GM12878 (cell line): ENCODE data around the gene LIX1L. TPM values are rescaled to one million over a fixed set of nuclear protein-coding genes. Genes with fewer than 3 reads are reported as not detected.

Experiments used
- ATAC-seq: fragments of 200-7000 bp; cut with Tn5 transposase; 3 replicates; pipeline ENCODE4 v1.9.1; 2020; ENCODE audit warnings: mild to moderate bottlenecking, moderate library complexity
- BruUV-seq: library from RNA; stranded (reverse); fragments of 400-500 nt; replicated peaks from 2 replicates; lab custom pipeline; 2021; lab: Mats Ljungman, UMichigan
- CTCF ChIA-PET: fragments of 300-600 bp; sonication (Branson Sonifier 250); formaldehyde crosslinking; extraction: SDS; loops from one replicate; lab custom pipeline; 2021; ENCODE audit warnings: inconsistent platforms; lab: Yijun Ruan, JAX
- POLR2A ChIA-PET: fragments of 350-600 bp; formaldehyde crosslinking; extraction: SDS; loops from one replicate; lab custom pipeline; 2021; ENCODE audit warnings: inconsistent platforms; lab: Charles Lee
- RAD21 ChIA-PET: fragments of 300-600 bp; sonication (Branson Sonifier 250); formaldehyde crosslinking; loops from one replicate; lab custom pipeline; 2023; ENCODE audit warnings: antibody characterized with exemption; ENCODE audit not compliant: unreplicated experiment; lab: Charles Lee
- SMC1A ChIA-PET: fragments of 300-600 bp; sonication (Branson Sonifier 250); formaldehyde crosslinking; loops from one replicate; lab custom pipeline; 2023; ENCODE audit not compliant: unreplicated experiment, uncharacterized antibody; lab: Charles Lee
- DNase-seq: peaks from one replicate; pipeline ENCODE4 v3.0.0-alpha.2; 2011; ENCODE audit warnings: low read depth, low spot score
- FAIRE-seq: peaks from 3 replicates; lab custom pipeline; 2011; peaks lifted over from hg19 to GRCh38; lab: Jason Lieb, UNC
- H2AFZ ChIP-seq: 2 replicates; pipeline ENCODE4 v1.6.0; 2011; ENCODE audit warnings: low read depth, low read length, control low read depth; ENCODE audit not compliant: control insufficient read depth
- H3K27ac ChIP-seq: 2 replicates; pipeline ENCODE4 v1.5.1; 2011; ENCODE audit warnings: control low read depth; ENCODE audit not compliant: control insufficient read depth, insufficient read depth
- H3K27me3 ChIP-seq, 2 experiments: replicated peaks in 1 of 2; 2 replicates each; pipeline versions ENCODE4 v1.6.0 to v1.6.1; 2011; ENCODE audit warnings: low read length in 1 of 2; ENCODE audit not compliant: control insufficient read depth in 2 of 2, insufficient read depth in 2 of 2
- H3K36me3 ChIP-seq, 2 experiments: 2 replicates each; pipeline ENCODE4 v1.5.1; 2011; ENCODE audit warnings: low read length in 1 of 2; ENCODE audit not compliant: control insufficient read depth in 2 of 2, insufficient read depth in 2 of 2
- H3K4me1 ChIP-seq: 2 replicates; pipeline ENCODE4 v1.6.1; 2011; ENCODE audit warnings: mild to moderate bottlenecking, low read length, moderate library complexity, mixed read lengths; ENCODE audit not compliant: control insufficient read depth, insufficient read depth
- H3K4me2 ChIP-seq: 2 replicates; pipeline ENCODE4 v1.6.0; 2011; ENCODE audit warnings: control low read depth; ENCODE audit not compliant: control insufficient read depth, insufficient read depth
- H3K4me3 ChIP-seq: fragments of 200-600 bp; sonication (generic); 2 replicates; pipeline ENCODE4 v1.5.1; 2016
- H3K79me2 ChIP-seq: 2 replicates; pipeline ENCODE4 v1.6.0; 2011; ENCODE audit warnings: low read length; ENCODE audit not compliant: control insufficient read depth, insufficient read depth
- H3K9ac ChIP-seq: 2 replicates; pipeline ENCODE4 v1.8.0; 2011; ENCODE audit warnings: low read length, control low read depth, mixed read lengths; ENCODE audit not compliant: control insufficient read depth, insufficient read depth
- H3K9me3 ChIP-seq: replicated peaks from 3 replicates; pipeline ENCODE4 v1.5.1; 2011; ENCODE audit warnings: mild to moderate bottlenecking, low read length; ENCODE audit not compliant: control insufficient read depth, insufficient read depth
- H4K20me1 ChIP-seq: 2 replicates; pipeline ENCODE4 v1.6.0; 2011; ENCODE audit not compliant: control insufficient read depth, insufficient read depth
- CHD2 ChIP-seq: IDR thresholded peaks from 2 replicates; pipeline ENCODE4 v1.6.1; 2011; ENCODE audit warnings: low read depth, low read length, improper control_type of control experiment, borderline replicate concordance
- CREM ChIP-seq: IDR thresholded peaks from 2 replicates; pipeline ENCODE4 v1.6.1; 2014; ENCODE audit warnings: antibody characterized with exemption, low read depth
- IKZF1 ChIP-seq: fragments of 450-650 bp; conservative IDR thresholded peaks from 2 replicates; pipeline ENCODE4 v1.6.1; 2017; ENCODE audit warnings: antibody characterized with exemption, mild to moderate bottlenecking
- JUNB ChIP-seq: IDR thresholded peaks from 2 replicates; pipeline ENCODE4 v1.6.1; 2016; ENCODE audit warnings: antibody characterized with exemption, mild to moderate bottlenecking
- NFXL1 ChIP-seq: fragments of 450-650 bp; IDR thresholded peaks from 2 replicates; pipeline ENCODE4 v1.6.1; 2017; ENCODE audit warnings: antibody characterized with exemption, mild to moderate bottlenecking, borderline replicate concordance
- PAX8 ChIP-seq: fragments of 450-650 bp; IDR thresholded peaks from 2 replicates; pipeline ENCODE4 v1.6.1; 2017; ENCODE audit warnings: mild to moderate bottlenecking, moderate library complexity
- PBX3 ChIP-seq: IDR thresholded peaks from 2 replicates; pipeline ENCODE4 v1.6.1; 2011; ENCODE audit warnings: mild to moderate bottlenecking, low read depth, low read length, moderate library complexity; ENCODE audit not compliant: insufficient replicate concordance
- SMARCA5 ChIP-seq: fragments of 450-650 bp; IDR thresholded peaks from 2 replicates; pipeline ENCODE4 v1.6.1; 2017; ENCODE audit warnings: mild to moderate bottlenecking
- STAT3 ChIP-seq: IDR thresholded peaks from 2 replicates; pipeline ENCODE4 v1.6.1; 2011; ENCODE audit warnings: low read depth, low read length, improper control_type of control experiment
- TAF1 ChIP-seq: IDR thresholded peaks from 2 replicates; pipeline ENCODE4 v1.6.1; 2011; ENCODE audit warnings: mild to moderate bottlenecking, low read depth, low read length, borderline replicate concordance
- USF1 ChIP-seq: IDR thresholded peaks from 2 replicates; pipeline ENCODE4 v1.6.1; 2011; ENCODE audit warnings: borderline replicate concordance, low read depth, mild to moderate bottlenecking, moderate library complexity, mixed read lengths, low read length; ENCODE audit not compliant: insufficient read depth; ENCODE audit errors: extremely low read length
- ZBTB4 ChIP-seq: fragments of 450-650 bp; formaldehyde crosslinking; IDR thresholded peaks from 2 replicates; pipeline ENCODE4 v1.4.0; 2022; ENCODE audit warnings: mild to moderate bottlenecking, moderate library complexity
- WGBS: methylation state at CpG from one replicate; pipeline ENCODE4 v1.1.6; 2016; ENCODE audit warnings: low lambda C conversion rate; ENCODE audit not compliant: insufficient replicate concordance, insufficient coverage; ENCODE audit errors: missing lambda C conversion rate; 5-methylcytosine and 5-hydroxymethylcytosine counted together
- in situ Hi-C: fragments of 300-500 bp; cut with MboI; formaldehyde crosslinking; loops from 9 replicates; pipeline ENCODE4 v1.14.3; 2018; ENCODE audit warnings: mixed read lengths
- intact Hi-C: fragments of 100-400 bp; cut with micrococcal nuclease; formaldehyde crosslinking; loops from one replicate; pipeline ENCODE4 v1.14.2; 2022; ENCODE audit not compliant: unreplicated experiment
- polyA plus RNA-seq, 11 experiments: library from polyadenylated mRNA; depleted of rRNA in 4 of 11; unstranded in 6 of 11; stranded (reverse) in 5 of 11; fragments of >200 nt; fragmentation: Nextera tagmentation in 4 of 11; fragmentation: Illumina TruSeq in 1 of 11; extraction: Ambion mirVana in 4 of 11; extraction: Trizol in 1 of 11; gene quantifications; 1 replicate in 1 of 11; 2 replicates in 10 of 11; pipeline versions ENCODE4 v1.2.1 to v1.2.3, GENCODE V29; 2011 to 2016; ENCODE audit warnings: inconsistent platforms in 2 of 11, missing spikeins in 2 of 11, low read depth in 1 of 11
- total RNA-seq, 4 experiments: library from RNA; depleted of rRNA in 3 of 4; stranded (reverse); fragments of >200 nt in 3 of 4; fragmentation: Illumina TruSeq in 1 of 4; extraction: Trizol in 1 of 4; gene quantifications; 2 replicates each; pipeline versions ENCODE4 v1.2.1 to v1.2.3, GENCODE V29; 2013 to 2021

LIX1L gene
- total and polyA plus RNA-seq, 10 of the 15 experiments (the other 5 are each of a cell fraction or from before 2014, with no cell fraction given): 5.5 to 48.2 (median 15.3) TPM

GRCh38 chr1:145916745-145917144, 41.1 kb downstream of the LIX1L start:
- 77% methylated on average over 5 of the region's 5 CpGs for WGBS
- in situ Hi-C loops: loop anchor here (5.0 kb wide), 1 partner anchor 59 kb away; the partner anchor contains the start of gene PIAS3
- no peak for FAIRE-seq
- no TSS peak for BruUV-seq
- no peak for TF ChIP-seq STAT3
- TF ChIP-seq NFXL1: no peak
- TF ChIP-seq PAX8: no peak
- TF ChIP-seq SMARCA5: no peak
- no peak for TF ChIP-seq TAF1
- TF ChIP-seq CHD2: no peak
- TF ChIP-seq PBX3: no peak
- no peak for TF ChIP-seq ZBTB4 (CRISPR knock-in tag)
- no peak for TF ChIP-seq IKZF1
- no peak for TF ChIP-seq JUNB
- no peak for TF ChIP-seq USF1
- TF ChIP-seq CREM: no peak
- Histone ChIP-seq H3K9ac (no peak overlapping the region), H3K9me3 (no peaks in the 10 kb centered on the region), H4K20me1 (no peaks in the 10 kb centered on the region), H3K36me3 (peaks cover 0 to 8% of the 10 kb centered on the region in 2 experiments; a peak in 2 of 4 replicates), H3K4me3 (peak overlapping the region; percentile 45; the same call in 1 of the 2 replicates), H3K27me3 (no peaks in the 10 kb centered on the region), H2AFZ (no peak overlapping the region), H3K27ac (no peak overlapping the region), H3K4me1 (peaks cover 23% of the 10 kb centered on the region), H3K79me2 (peaks cover 12% of the 10 kb centered on the region), H3K4me2 (no peak overlapping the region)
- DNase-seq: no peak
- ChIA-PET CTCF (interaction anchor here (0.9 to 1.4 kb wide), 6 partner anchors 9 to 69 kb away, joined by 3 to 7 read pairs (median 4); partner anchors contain the start of gene RBM8A), SMC1A (interaction anchor here (0.8 to 1.7 kb wide), 4 partner anchors 11 to 61 kb away, joined by 4 read pairs; partner anchors contain the start of genes LIX1L and RBM8A), RAD21 (interaction anchor here (1.5 to 1.8 kb wide), 2 partner anchors 24 to 48 kb away, joined by 4 read pairs; partner anchors contain the start of genes ANKRD34A and POLR3GL), POLR2A (interaction anchor here (0.5 to 2.4 kb wide), 4 partner anchors 11 to 73 kb away, joined by 3 to 8 read pairs (median 4); partner anchors contain the start of genes ANKRD34A, POLR3GL and RBM8A)
- intact Hi-C loops: no loop called here
- no peak for ATAC-seq
